Left renal cortex interstitium (tissue), 4 donors: ENCODE measurements around the gene MAPKAPK5. TPM values are rescaled to one million over a fixed set of nuclear protein-coding genes. Genes with fewer than 3 reads are reported as not detected.
A peak's percentile ranks its signal among the peaks of the same experiment; 100 is the strongest.
"Not testable (repeated sequence)": the region's sequence is repeated elsewhere in the genome, so short reads cannot be mapped to it uniquely, and the experiment has no call there.

ENCODE experiments used
- DNase-seq, 4 donors: peaks; one replicate each; pipeline ENCODE4 v3.0.0-alpha.2; 2013; ENCODE audit warnings: low read depth in 4 of 4, low spot score in 2 of 4, missing footprints in 1 of 4
- polyA plus RNA-seq, 4 donors: library from polyadenylated mRNA; unstranded; fragments of 120-200 nt; gene quantifications; one replicate each; pipeline ENCODE4 v1.2.1, GENCODE V29; 2013; ENCODE audit not compliant: insufficient read length in 4 of 4

Gene MAPKAPK5
- polyA plus RNA-seq, 4 donors, result 42.4 to 60.6 (median 53.8) TPM

- DNase-seq, result no peak
Observed at GRCh38 chr12:111827907-111828306, 14.1 kb upstream of the MAPKAPK5 start.

- no peak for DNase-seq
Observed at GRCh38 chr12:111828338-111828979, 13.6 kb upstream of the MAPKAPK5 start.

- DNase-seq, result not testable (repeated sequence)
Observed at GRCh38 chr12:111829635-111830034, 12.4 kb upstream of the MAPKAPK5 start.

GRCh38 chr12:111834740-111835386 lies 7.2 kb upstream of the MAPKAPK5 start:
- DNase-seq, result not testable (repeated sequence)

- not testable (repeated sequence) for DNase-seq
Observed at GRCh38 chr12:111835531-111836181, 6.4 kb upstream of the MAPKAPK5 start.

GRCh38 chr12:111838353-111838752 lies 3.7 kb upstream of the MAPKAPK5 start:
- DNase-seq, result no peak

- no peak for DNase-seq
Observed at GRCh38 chr12:111840807-111841206, 1.2 kb upstream of the MAPKAPK5 start.

- DNase-seq, result peak in 3 of 4 donors; percentile 10 to 23 (median 14)
Observed at GRCh38 chr12:111841236-111841749, 735 bp upstream of the MAPKAPK5 start.

- peak in 2 of 4 donors; percentile 7 to 13 for DNase-seq
Observed at GRCh38 chr12:111842556-111843396, 748 bp downstream of the MAPKAPK5 start.

- no peak for DNase-seq
Observed at GRCh38 chr12:111846016-111846415, 4.0 kb downstream of the MAPKAPK5 start.

GRCh38 chr12:111850526-111850925 lies 8.5 kb downstream of the MAPKAPK5 start:
- DNase-seq, result no peak

- no peak for DNase-seq
Observed at GRCh38 chr12:111858186-111858585, 16.2 kb downstream of the MAPKAPK5 start.

- no peak for DNase-seq
Observed at GRCh38 chr12:111858778-111859177, 16.8 kb downstream of the MAPKAPK5 start.

GRCh38 chr12:111864913-111865312 lies 22.9 kb downstream of the MAPKAPK5 start:
- no peak for DNase-seq

- DNase-seq, result no peak
Observed at GRCh38 chr12:111867531-111867930, 25.5 kb downstream of the MAPKAPK5 start.

- DNase-seq, result no peak
Observed at GRCh38 chr12:111868676-111869588, 26.9 kb downstream of the MAPKAPK5 start.

- no peak for DNase-seq
Observed at GRCh38 chr12:111869671-111870070, 27.6 kb downstream of the MAPKAPK5 start.

- no peak for DNase-seq
Observed at GRCh38 chr12:111870216-111870615, 28.2 kb downstream of the MAPKAPK5 start.

GRCh38 chr12:111870706-111871105 lies 28.7 kb downstream of the MAPKAPK5 start:
- DNase-seq, result no peak

GRCh38 chr12:111873113-111873512 lies 31.1 kb downstream of the MAPKAPK5 start:
- no peak for DNase-seq
